Measurements from ENCODE around the gene C12orf56. TPM values are rescaled to one million over a fixed set of nuclear protein-coding genes. Genes with fewer than 3 reads are reported as not detected.

C12orf56 gene
- total RNA-seq, 1 donor from 2014 or later = not detected

- H3K27ac ChIP-seq = no peak overlapping the region
- intact Hi-C loops (cut with DNase I) = no loop called here
- no peaks in the 10 kb centered on the region for H3K36me3 ChIP-seq
- no peaks in the 10 kb centered on the region for H3K27me3 ChIP-seq
- DNase-seq (no peak), ATAC-seq (no peak)
- H3K9me3 ChIP-seq = no peaks in the 10 kb centered on the region
- H3K4me3 ChIP-seq = no peak overlapping the region
- H3K4me1 ChIP-seq = peaks cover 4% of the 10 kb centered on the region
- TF ChIP-seq, protein P1, sequence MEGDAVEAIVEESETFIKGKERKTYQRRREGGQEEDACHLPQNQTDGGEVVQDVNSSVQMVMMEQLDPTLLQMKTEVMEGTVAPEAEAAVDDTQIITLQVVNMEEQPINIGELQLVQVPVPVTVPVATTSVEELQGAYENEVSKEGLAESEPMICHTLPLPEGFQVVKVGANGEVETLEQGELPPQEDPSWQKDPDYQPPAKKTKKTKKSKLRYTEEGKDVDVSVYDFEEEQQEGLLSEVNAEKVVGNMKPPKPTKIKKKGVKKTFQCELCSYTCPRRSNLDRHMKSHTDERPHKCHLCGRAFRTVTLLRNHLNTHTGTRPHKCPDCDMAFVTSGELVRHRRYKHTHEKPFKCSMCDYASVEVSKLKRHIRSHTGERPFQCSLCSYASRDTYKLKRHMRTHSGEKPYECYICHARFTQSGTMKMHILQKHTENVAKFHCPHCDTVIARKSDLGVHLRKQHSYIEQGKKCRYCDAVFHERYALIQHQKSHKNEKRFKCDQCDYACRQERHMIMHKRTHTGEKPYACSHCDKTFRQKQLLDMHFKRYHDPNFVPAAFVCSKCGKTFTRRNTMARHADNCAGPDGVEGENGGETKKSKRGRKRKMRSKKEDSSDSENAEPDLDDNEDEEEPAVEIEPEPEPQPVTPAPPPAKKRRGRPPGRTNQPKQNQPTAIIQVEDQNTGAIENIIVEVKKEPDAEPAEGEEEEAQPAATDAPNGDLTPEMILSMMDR (IDR thresholded peaks at IDR 0.05) = no peak
Observed at GRCh38 chr12:64400041-64400440, 9.5 kb upstream of the C12orf56 start.

- Histone ChIP-seq H3K27ac (no peak overlapping the region), H3K4me3 (no peak overlapping the region), H3K9me3 (no peaks in the 10 kb centered on the region), H3K27me3 (peaks cover 7% of the 10 kb centered on the region), H3K36me3 (no peaks in the 10 kb centered on the region), H3K4me1 (peaks cover under 1% of the 10 kb centered on the region)
- intact Hi-C loops (cut with DNase I) = no loop called here
- TF ChIP-seq, protein P1 (IDR thresholded peaks at IDR 0.05) = no peak
- ATAC-seq (no peak), DNase-seq (no peak)
Observed at GRCh38 chr12:64395739-64396138, 5.2 kb upstream of the C12orf56 start.

DNA sequence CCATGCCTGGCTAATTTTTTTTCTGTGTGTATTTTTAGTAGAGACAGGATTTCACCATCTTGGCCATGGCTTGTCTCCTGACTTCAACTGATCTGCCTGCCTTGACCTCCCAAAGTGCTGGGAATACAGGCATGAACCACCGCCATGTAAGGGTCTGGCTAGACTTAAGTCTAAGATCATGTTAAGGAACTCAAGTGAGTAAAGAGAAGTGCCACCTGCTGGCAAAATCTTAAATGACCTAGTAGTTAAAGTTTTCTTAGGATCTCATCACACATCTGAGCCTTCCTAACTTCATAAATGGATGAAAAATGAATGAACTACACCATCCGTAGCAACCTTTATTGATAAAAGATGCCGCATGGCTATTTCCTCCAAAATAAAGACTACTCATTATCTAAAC, 1.7 kb upstream of the C12orf56 start:
- ATAC-seq = no peak
- Histone ChIP-seq H3K4me3 (no peak overlapping the region), H3K36me3 (no peaks in the 10 kb centered on the region), H3K27me3 (peaks cover 17% of the 10 kb centered on the region), H3K4me1 (peaks cover 6% of the 10 kb centered on the region), H3K27ac (no peak overlapping the region), H3K9me3 (no peaks in the 10 kb centered on the region)
- intact Hi-C loops (cut with DNase I) = no loop called here
- DNase-seq = no peak
- TF ChIP-seq, protein P1 (IDR thresholded peaks at IDR 0.05) = peak; percentile 24

- Histone ChIP-seq H3K27ac (no peak overlapping the region), H3K9me3 (no peaks in the 10 kb centered on the region), H3K36me3 (no peaks in the 10 kb centered on the region), H3K4me3 (no peak overlapping the region), H3K27me3 (peaks cover 17% of the 10 kb centered on the region), H3K4me1 (peaks cover 6% of the 10 kb centered on the region)
- DNase-seq (no peak), ATAC-seq (no peak)
- intact Hi-C loops (cut with DNase I) = no loop called here
- TF ChIP-seq, protein P1 (IDR thresholded peaks at IDR 0.05) = no peak
Observed at GRCh38 chr12:64389154-64389553, 1.4 kb downstream of the C12orf56 start.

DNA sequence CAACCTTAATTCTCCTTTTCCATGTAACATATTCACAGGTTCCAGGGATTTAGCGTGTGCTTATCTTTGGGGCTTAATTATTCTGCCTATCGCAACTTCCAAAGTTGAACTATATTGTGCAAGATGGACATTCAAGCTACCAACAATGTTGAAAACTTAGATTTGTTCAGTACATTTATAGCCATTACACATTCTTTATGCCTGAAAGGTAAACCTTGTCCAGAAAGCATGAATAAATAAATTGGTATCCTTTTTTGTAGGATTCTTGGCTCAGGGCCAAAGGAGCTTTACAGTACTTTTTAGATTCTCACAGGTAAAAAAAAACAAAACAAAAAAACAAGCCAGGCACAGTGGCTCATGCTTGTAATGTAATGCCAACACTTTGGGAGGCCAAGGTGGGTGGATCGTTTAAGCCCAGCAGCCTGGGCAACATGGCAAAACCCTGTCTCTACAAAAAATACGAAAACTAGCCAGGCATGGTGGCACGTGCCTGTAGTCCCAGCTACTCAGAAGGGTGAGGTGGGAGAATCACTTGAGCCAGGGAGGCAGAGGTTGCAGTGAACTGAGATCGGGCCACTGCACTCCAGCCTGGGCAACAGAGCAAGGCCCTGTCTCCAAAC, 3.3 kb downstream of the C12orf56 start:
- intact Hi-C loops (cut with DNase I) = no loop called here
- peaks cover 17% of the 10 kb centered on the region for H3K27me3 ChIP-seq
- no peaks in the 10 kb centered on the region for H3K36me3 ChIP-seq
- peaks cover 6% of the 10 kb centered on the region for H3K4me1 ChIP-seq
- ATAC-seq (no peak), DNase-seq (no peak)
- H3K27ac ChIP-seq = no peak overlapping the region
- H3K4me3 ChIP-seq = no peak overlapping the region
- H3K9me3 ChIP-seq = no peaks in the 10 kb centered on the region
- TF ChIP-seq, protein P1 (IDR thresholded peaks at IDR 0.05) = no peak

DNA sequence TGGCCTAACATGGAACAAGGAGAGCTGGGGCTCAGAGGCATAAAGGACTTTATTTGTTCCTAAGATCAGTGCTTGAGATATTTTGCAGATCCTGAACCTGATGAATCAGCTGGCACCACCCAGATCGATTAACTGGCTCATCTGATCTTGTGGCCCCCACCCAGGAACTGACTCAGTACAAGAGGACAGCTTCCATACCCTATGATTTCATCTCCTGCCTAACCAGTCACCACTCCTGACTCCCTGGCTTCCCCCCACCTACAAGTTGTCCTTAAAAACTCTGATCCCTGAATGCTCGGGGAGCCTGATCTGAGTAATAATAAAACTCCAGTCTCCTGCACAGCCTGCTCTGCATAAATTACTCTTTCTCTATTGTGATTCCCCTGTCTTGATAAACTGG, 5.1 kb downstream of the C12orf56 start:
- Histone ChIP-seq H3K36me3 (no peaks in the 10 kb centered on the region), H3K27ac (no peak overlapping the region), H3K27me3 (peaks cover 7% of the 10 kb centered on the region), H3K4me1 (peaks cover 3% of the 10 kb centered on the region), H3K4me3 (no peak overlapping the region), H3K9me3 (peaks cover 2% of the 10 kb centered on the region)
- TF ChIP-seq, protein P1 (IDR thresholded peaks at IDR 0.05) = no peak
- DNase-seq = no peak
- ATAC-seq = no peak
- intact Hi-C loops (cut with DNase I) = no loop called here
